Measurements from ENCODE around the gene CEBPZOS. TPM values are rescaled to one million over a fixed set of nuclear protein-coding genes. Genes with fewer than 3 reads are reported as not detected.
A peak's percentile ranks its signal among the peaks of the same experiment; 100 is the strongest.

Gene CEBPZOS
- total RNA-seq, 1 experiment from 2014 or later, result 46.5 TPM

DNA sequence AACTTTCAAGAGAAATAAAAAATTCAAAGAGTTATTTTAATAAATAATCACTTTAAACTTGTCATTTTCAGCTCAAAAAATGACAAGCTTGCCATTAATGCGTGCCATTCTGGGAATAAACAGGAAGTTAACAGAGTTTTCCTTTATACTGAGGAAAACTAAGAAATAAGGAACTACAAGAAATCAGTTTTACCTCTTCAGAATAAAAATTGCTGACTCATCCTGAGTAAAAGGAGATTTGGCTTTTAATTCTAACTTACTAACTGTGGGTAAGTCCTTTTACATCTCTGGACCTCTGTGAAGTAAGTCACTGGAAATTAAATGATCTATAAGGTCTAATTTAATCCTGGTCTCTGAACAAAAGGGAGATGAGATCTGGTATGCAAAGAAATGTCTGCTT is 19.0 kb downstream of the CEBPZOS start:
- DNase-seq, result no peak
- Histone ChIP-seq H3F3A (ENCODE audit: insufficient read depth, low read depth) (no peaks in the 10 kb centered on the region; the same call in none of the 2 replicates), H4K20me1 (ENCODE audit: insufficient read depth) (no peaks in the 10 kb centered on the region; the same call in 1 of the 2 replicates), H2AFZ (no peak overlapping the region), H3K9me2 (ENCODE audit: insufficient read depth) (no peaks in the 10 kb centered on the region), H3K79me2 (ENCODE audit: low read depth) (no peaks in the 10 kb centered on the region), H3K36me3 (ENCODE audit: low read depth) (peaks cover 81% of the 10 kb centered on the region), H3K9me3 (ENCODE audit: insufficient read depth, low read depth) (peaks cover 1% of the 10 kb centered on the region; the same call in 1 of the 2 replicates), H3K27ac (peak overlapping the region; percentile 68), H3K4me2 (0 out of 2 replicates have a peak overlapping the region, but pooled peaks have one; percentile 15), H3K4me1 (replicated peaks; ENCODE audit: insufficient read depth) (peaks cover 9% of the 10 kb centered on the region), H3K27me3 (ENCODE audit: insufficient read depth, low read depth) (no peaks in the 10 kb centered on the region), H3K4me3 (no peak overlapping the region)
- TF ChIP-seq EZH2 (IDR thresholded peaks at IDR 0.05; ENCODE audit: low read depth), result no peak
- TF ChIP-seq, protein P1, sequence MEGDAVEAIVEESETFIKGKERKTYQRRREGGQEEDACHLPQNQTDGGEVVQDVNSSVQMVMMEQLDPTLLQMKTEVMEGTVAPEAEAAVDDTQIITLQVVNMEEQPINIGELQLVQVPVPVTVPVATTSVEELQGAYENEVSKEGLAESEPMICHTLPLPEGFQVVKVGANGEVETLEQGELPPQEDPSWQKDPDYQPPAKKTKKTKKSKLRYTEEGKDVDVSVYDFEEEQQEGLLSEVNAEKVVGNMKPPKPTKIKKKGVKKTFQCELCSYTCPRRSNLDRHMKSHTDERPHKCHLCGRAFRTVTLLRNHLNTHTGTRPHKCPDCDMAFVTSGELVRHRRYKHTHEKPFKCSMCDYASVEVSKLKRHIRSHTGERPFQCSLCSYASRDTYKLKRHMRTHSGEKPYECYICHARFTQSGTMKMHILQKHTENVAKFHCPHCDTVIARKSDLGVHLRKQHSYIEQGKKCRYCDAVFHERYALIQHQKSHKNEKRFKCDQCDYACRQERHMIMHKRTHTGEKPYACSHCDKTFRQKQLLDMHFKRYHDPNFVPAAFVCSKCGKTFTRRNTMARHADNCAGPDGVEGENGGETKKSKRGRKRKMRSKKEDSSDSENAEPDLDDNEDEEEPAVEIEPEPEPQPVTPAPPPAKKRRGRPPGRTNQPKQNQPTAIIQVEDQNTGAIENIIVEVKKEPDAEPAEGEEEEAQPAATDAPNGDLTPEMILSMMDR (conservative IDR thresholded peaks at IDR 0.05), result no peak
- ChIA-PET POLR2A (ENCODE audit: unreplicated experiment) (no interaction called here), CTCF (no interaction called here)
- no TSS peak for BruUV-seq (replicated peaks)
- intact Hi-C loops (cut with micrococcal nuclease; ENCODE audit: unreplicated experiment), result no loop called here

DNA sequence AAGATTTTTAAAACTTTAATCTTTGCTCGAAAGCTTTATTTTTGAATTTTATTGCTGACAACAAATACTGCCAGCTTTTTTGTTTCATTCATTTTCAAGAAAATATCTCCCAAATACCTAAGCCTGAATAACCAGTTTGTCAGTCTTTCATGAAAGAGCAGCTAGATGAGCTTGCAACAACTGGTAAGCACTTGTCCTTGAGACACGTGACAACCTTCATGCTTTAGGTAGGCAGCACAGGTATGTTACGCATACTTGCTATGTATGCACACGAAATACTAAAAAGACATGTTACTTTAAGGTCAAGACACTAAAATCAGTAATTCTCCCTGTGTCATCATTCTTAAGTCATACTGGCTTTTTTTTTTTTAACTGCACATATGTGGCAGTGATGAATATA is 22.8 kb downstream of the CEBPZOS start:
- Histone ChIP-seq H3K9me3 (ENCODE audit: insufficient read depth, low read depth) (no peaks in the 10 kb centered on the region), H3K4me3 (no peak overlapping the region), H3K4me1 (replicated peaks; ENCODE audit: insufficient read depth) (peaks cover 9% of the 10 kb centered on the region), H3K36me3 (ENCODE audit: low read depth) (peaks cover 58% of the 10 kb centered on the region), H3K79me2 (ENCODE audit: low read depth) (peaks cover 13% of the 10 kb centered on the region), H4K20me1 (ENCODE audit: insufficient read depth) (peaks cover 4% of the 10 kb centered on the region), H3K9me2 (ENCODE audit: insufficient read depth) (no peaks in the 10 kb centered on the region), H3K27me3 (ENCODE audit: insufficient read depth, low read depth) (no peaks in the 10 kb centered on the region), H3K4me2 (no peak overlapping the region), H2AFZ (no peak overlapping the region), H3K27ac (no peak overlapping the region), H3F3A (ENCODE audit: insufficient read depth, low read depth) (no peaks in the 10 kb centered on the region; the same call in none of the 2 replicates)
- POLR2A ChIA-PET (ENCODE audit: unreplicated experiment), result no interaction called here
- no peak for DNase-seq
- no peak for TF ChIP-seq EZH2 (IDR thresholded peaks at IDR 0.05; ENCODE audit: low read depth)
- TF ChIP-seq, protein P1 (conservative IDR thresholded peaks at IDR 0.05), result no peak
- BruUV-seq (replicated peaks), result no TSS peak
- intact Hi-C loops (cut with micrococcal nuclease; ENCODE audit: unreplicated experiment), result no loop called here
- CTCF ChIA-PET, result no interaction called here

DNA sequence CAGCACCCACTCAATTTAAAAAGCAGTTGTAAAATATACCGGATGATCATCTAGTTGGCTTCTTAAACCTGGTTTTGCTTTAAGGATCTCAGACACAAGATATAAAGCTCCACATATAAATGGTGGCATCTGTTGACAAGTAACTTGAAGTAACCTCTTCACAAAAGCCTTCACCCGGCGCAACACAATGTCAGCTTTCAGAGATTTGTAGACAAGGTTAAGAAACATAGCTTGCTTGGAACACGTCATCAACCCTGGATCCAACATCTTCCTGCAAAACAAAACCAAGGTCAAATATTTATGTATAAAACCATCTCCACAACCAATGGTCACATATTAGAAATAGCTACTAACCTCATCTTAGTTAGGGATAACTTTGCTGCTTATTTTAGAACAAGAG is 26.8 kb downstream of the CEBPZOS start:
- intact Hi-C loops (cut with micrococcal nuclease; ENCODE audit: unreplicated experiment), result no loop called here
- ChIA-PET POLR2A (ENCODE audit: unreplicated experiment) (no interaction called here), CTCF (no interaction called here)
- H3K4me3 ChIP-seq, result no peak overlapping the region
- H3K4me2 ChIP-seq, result no peak overlapping the region
- H3K9me2 ChIP-seq (ENCODE audit: insufficient read depth), result no peaks in the 10 kb centered on the region
- H3K9me3 ChIP-seq (ENCODE audit: insufficient read depth, low read depth), result no peaks in the 10 kb centered on the region
- BruUV-seq (replicated peaks), result no TSS peak
- TF ChIP-seq EZH2 (IDR thresholded peaks at IDR 0.05; ENCODE audit: low read depth), result no peak
- TF ChIP-seq, protein P1 (conservative IDR thresholded peaks at IDR 0.05), result no peak
- no peaks in the 10 kb centered on the region; the same call in none of the 2 replicates for H3F3A ChIP-seq (ENCODE audit: insufficient read depth, low read depth)
- peaks cover 45% of the 10 kb centered on the region for H3K79me2 ChIP-seq (ENCODE audit: low read depth)
- peaks cover 43% of the 10 kb centered on the region for H3K36me3 ChIP-seq (ENCODE audit: low read depth)
- no peak for DNase-seq
- no peaks in the 10 kb centered on the region for H3K4me1 ChIP-seq (replicated peaks; ENCODE audit: insufficient read depth)
- no peak overlapping the region for H2AFZ ChIP-seq
- H3K27me3 ChIP-seq (ENCODE audit: insufficient read depth, low read depth), result no peaks in the 10 kb centered on the region
- H3K27ac ChIP-seq, result no peak overlapping the region
- peaks cover 21% of the 10 kb centered on the region for H4K20me1 ChIP-seq (ENCODE audit: insufficient read depth)

All from PC-9 (cell line).